Gastrocnemius medialis (tissue), 4 donors: ENCODE data around the gene ERC1.

ENCODE experiments used
- POLR2A ChIP-seq, 2 donors: fragments of 450-650 bp; IDR thresholded peaks; one replicate each; pipeline ENCODE4 v1.6.1; 2017; ENCODE audit warnings: antibody characterized with exemption in 2 of 2, mild to moderate bottlenecking in 2 of 2, moderate library complexity in 2 of 2
- TF ChIP-seq, protein P1 (sequence below), 5 experiments: fragments of 450-650 bp in 3 of 5; fragments of 200-600 bp in 2 of 5; sonication (generic) in 2 of 5; IDR thresholded peaks in 4 of 5; conservative IDR thresholded peaks in 1 of 5; 1 replicate in 4 of 5; 2 replicates in 1 of 5; pipeline ENCODE4 v1.5.1; 2016 to 2019; ENCODE audit warnings: antibody characterized with exemption in 5 of 5, mild to moderate bottlenecking in 3 of 5, moderate library complexity in 3 of 5

DNA sequence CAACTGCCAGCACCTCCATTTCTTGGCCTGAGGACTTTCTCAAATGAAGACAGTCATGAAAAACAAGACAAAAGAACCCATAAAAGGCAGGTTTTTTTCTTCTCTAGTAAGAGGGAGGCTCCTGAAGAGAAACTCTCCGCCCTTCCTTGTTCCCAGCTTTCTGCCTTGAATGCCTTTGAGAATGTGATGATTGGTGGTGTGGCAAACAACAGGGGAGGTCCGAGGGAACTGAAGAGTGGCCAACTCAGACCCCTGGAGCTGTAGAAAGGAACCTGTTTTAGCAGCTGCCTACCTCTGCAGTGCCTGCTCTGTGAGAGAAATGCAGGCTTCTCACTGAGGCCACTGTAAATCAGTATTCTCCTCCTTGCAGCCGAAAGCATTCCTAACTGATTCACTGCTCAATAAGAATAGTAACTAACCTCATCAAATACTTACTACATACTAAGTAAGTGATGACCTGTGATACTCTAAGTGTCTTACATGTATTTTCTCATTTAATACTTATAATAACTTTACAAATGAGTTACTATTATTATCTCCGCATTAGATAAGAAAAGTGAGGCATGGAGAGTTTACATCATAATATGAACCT, 16.7 kb upstream of the ERC1 start:
- TF ChIP-seq, protein P1, sequence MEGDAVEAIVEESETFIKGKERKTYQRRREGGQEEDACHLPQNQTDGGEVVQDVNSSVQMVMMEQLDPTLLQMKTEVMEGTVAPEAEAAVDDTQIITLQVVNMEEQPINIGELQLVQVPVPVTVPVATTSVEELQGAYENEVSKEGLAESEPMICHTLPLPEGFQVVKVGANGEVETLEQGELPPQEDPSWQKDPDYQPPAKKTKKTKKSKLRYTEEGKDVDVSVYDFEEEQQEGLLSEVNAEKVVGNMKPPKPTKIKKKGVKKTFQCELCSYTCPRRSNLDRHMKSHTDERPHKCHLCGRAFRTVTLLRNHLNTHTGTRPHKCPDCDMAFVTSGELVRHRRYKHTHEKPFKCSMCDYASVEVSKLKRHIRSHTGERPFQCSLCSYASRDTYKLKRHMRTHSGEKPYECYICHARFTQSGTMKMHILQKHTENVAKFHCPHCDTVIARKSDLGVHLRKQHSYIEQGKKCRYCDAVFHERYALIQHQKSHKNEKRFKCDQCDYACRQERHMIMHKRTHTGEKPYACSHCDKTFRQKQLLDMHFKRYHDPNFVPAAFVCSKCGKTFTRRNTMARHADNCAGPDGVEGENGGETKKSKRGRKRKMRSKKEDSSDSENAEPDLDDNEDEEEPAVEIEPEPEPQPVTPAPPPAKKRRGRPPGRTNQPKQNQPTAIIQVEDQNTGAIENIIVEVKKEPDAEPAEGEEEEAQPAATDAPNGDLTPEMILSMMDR (IDR thresholded peaks at IDR 0.05 in 4 of 5, conservative IDR thresholded peaks at IDR 0.05 in 1 of 5), result no peak
- no peak for TF ChIP-seq POLR2A (IDR thresholded peaks at IDR 0.05)
